Skeletal muscle tissue (tissue), 2 donors: ENCODE results near the gene PDSS2. TPM values are rescaled to one million over a fixed set of nuclear protein-coding genes. Genes with fewer than 3 reads are reported as not detected.

ENCODE experiments used
- small RNA-seq: library from RNA; depleted of rRNA; stranded (forward); fragments of <200 nt; gene quantifications from one replicate; pipeline ENCODE3, GENCODE V24; 2014
- total RNA-seq: library from RNA; depleted of rRNA; stranded (reverse); fragments of >200 nt; gene quantifications from one replicate; pipeline ENCODE4 v1.2.3, GENCODE V29; 2014

Gene PDSS2
- total RNA-seq, 1 donor from 2014 or later, result 6.8 TPM

Small RNAs within 50 kb of the gene (small RNA-seq; reads per million reads assigned to genes)
- gene AL591516.1 (not detected), gene RNU6-1299P (not detected)

Other genes with a start within 250 kb of the PDSS2 start
- 20.4 TPM for gene SOBP, start 30.6 kb upstream of the PDSS2 start, total RNA-seq